SK-N-SH (cell line): ENCODE measurements around the gene VNN1. TPM values are rescaled to one million over a fixed set of nuclear protein-coding genes. Genes with fewer than 3 reads are reported as not detected.

Source experiments
- CTCF ChIA-PET: fragments of 300-600, 350-600 bp; formaldehyde crosslinking; extraction: SDS; loops from one replicate; lab custom pipeline; 2021; lab: Yijun Ruan, JAX
- POLR2A ChIA-PET: fragments of 350-600 bp; sonication (Branson Sonifier 250); formaldehyde crosslinking; extraction: SDS; loops from one replicate; lab custom pipeline; 2020; ENCODE audit warnings: antibody characterized with exemption, inconsistent platforms; lab: Yijun Ruan, JAX
- DNase-seq: peaks from one replicate; pipeline ENCODE4 v3.0.0; 2012
- H2AFZ ChIP-seq: fragments of 200-600 bp; sonication (generic); 2 replicates; pipeline ENCODE4 v1.8.1; 2016; ENCODE audit warnings: antibody characterized with exemption, mild to moderate bottlenecking, low read depth
- H3F3A ChIP-seq: fragments of 200-600 bp; sonication (generic); replicated peaks from 2 replicates; pipeline ENCODE3; 2016; ENCODE audit warnings: antibody characterized with exemption, mild to moderate bottlenecking; ENCODE audit not compliant: insufficient read depth
- H3K27ac ChIP-seq, 2 experiments: fragments of 200-500 bp in 1 of 2; fragments of 200-600 bp in 1 of 2; sonication (Bioruptor generic) in 1 of 2; sonication (generic), shearing (Covaris generic) in 1 of 2; 2 replicates each; pipeline versions ENCODE4 v1.5.1 to v1.6.1; 2014 to 2016; ENCODE audit warnings: low read depth in 2 of 2, inconsistent platforms in 1 of 2, low read length in 1 of 2, mild to moderate bottlenecking in 1 of 2, mixed read lengths in 1 of 2
- H3K27me3 ChIP-seq: fragments of 200-600 bp; sonication (generic), shearing (Covaris generic); 2 replicates; pipeline ENCODE4 v1.6.1; 2016; ENCODE audit warnings: mixed run types; ENCODE audit not compliant: insufficient read depth
- H3K36me3 ChIP-seq, 2 experiments: fragments of 200-500 bp in 1 of 2; fragments of 200-600 bp in 1 of 2; sonication (Bioruptor generic) in 1 of 2; sonication (generic) in 1 of 2; replicated peaks in 1 of 2; 2 replicates each; pipeline versions ENCODE3 to v1.5.1; 2014 to 2016; ENCODE audit warnings: low read length in 1 of 2, mild to moderate bottlenecking in 1 of 2; ENCODE audit not compliant: insufficient read depth in 2 of 2, control insufficient read depth in 1 of 2
- H3K4me1 ChIP-seq, 2 experiments: fragments of 200-500 bp in 1 of 2; fragments of 200-600 bp in 1 of 2; sonication (Bioruptor generic) in 1 of 2; sonication (generic), shearing (Covaris generic) in 1 of 2; 2 replicates each; pipeline versions ENCODE4 v1.5.1 to v1.6.1; 2014 to 2016; ENCODE audit warnings: low read depth in 1 of 2, low read length in 1 of 2, mixed run types in 1 of 2; ENCODE audit not compliant: insufficient read depth in 2 of 2, control insufficient read depth in 1 of 2
- H3K4me2 ChIP-seq: fragments of 200-600 bp; sonication (generic), shearing (Covaris generic); 2 replicates; pipeline ENCODE4 v1.6.1; 2017; ENCODE audit warnings: mixed run types
- H3K4me3 ChIP-seq, 2 experiments: fragments of 200-500 bp in 1 of 2; fragments of 200-600 bp in 1 of 2; sonication (Bioruptor generic) in 1 of 2; sonication (generic), shearing (Covaris generic) in 1 of 2; 2 replicates each; pipeline versions ENCODE4 v1.5.1 to v1.8.1; 2014 to 2016; ENCODE audit warnings: low read depth in 2 of 2, inconsistent platforms in 1 of 2, low read length in 1 of 2, mild to moderate bottlenecking in 1 of 2, mixed read lengths in 1 of 2, moderate library complexity in 1 of 2
- H3K79me2 ChIP-seq: fragments of 200-600 bp; sonication (generic); 2 replicates; pipeline ENCODE4 v1.8.1; 2017; ENCODE audit warnings: mild to moderate bottlenecking; ENCODE audit not compliant: insufficient read depth
- H3K9ac ChIP-seq: fragments of 200-600 bp; sonication (generic); 2 replicates; pipeline ENCODE4 v1.6.1; 2017; ENCODE audit warnings: mixed run types
- H3K9me2 ChIP-seq: fragments of 200-600 bp; sonication (generic); 2 replicates; pipeline ENCODE4 v1.6.1; 2017; ENCODE audit warnings: mixed run types
- H3K9me3 ChIP-seq: fragments of 200-600 bp; sonication (generic); 2 replicates; pipeline ENCODE4 v1.6.1; 2017; ENCODE audit warnings: mixed run types, mild to moderate bottlenecking, moderate library complexity
- H4K20me1 ChIP-seq: fragments of 200-600 bp; sonication (generic); 2 replicates; pipeline ENCODE4 v1.6.1; 2017; ENCODE audit warnings: mild to moderate bottlenecking, mixed run types; ENCODE audit not compliant: insufficient read depth
- CHD2 ChIP-seq: fragments of 150-350 bp; IDR thresholded peaks from 2 replicates; pipeline ENCODE4 v1.6.1; 2018; ENCODE audit warnings: low read length; ENCODE audit not compliant: partially characterized antibody
- CTCF ChIP-seq: fragments of 200-600 bp; sonication (generic); IDR thresholded peaks from 2 replicates; pipeline ENCODE4 v1.6.1; 2017; ENCODE audit warnings: antibody characterized with exemption, mild to moderate bottlenecking, moderate library complexity
- ELF1 ChIP-seq: IDR thresholded peaks from 2 replicates; pipeline ENCODE4 v1.4.0; 2012
- EP300 ChIP-seq, 2 experiments: IDR thresholded peaks; 2 replicates each; pipeline versions ENCODE4 v1.4.0 to v1.6.1; 2012; ENCODE audit warnings: borderline replicate concordance in 1 of 2, low read depth in 1 of 2, low read length in 1 of 2
- FOXM1 ChIP-seq: IDR thresholded peaks from 2 replicates; pipeline ENCODE4 v1.4.0; 2012; ENCODE audit warnings: low read depth, mild to moderate bottlenecking
- GABPA ChIP-seq: IDR thresholded peaks from 2 replicates; pipeline ENCODE4 v1.4.0; 2012; ENCODE audit warnings: low read depth, mild to moderate bottlenecking
- IRF3 ChIP-seq: fragments of 150-350 bp; IDR thresholded peaks from 2 replicates; pipeline ENCODE4 v1.6.1; 2016; ENCODE audit warnings: mild to moderate bottlenecking, low read depth, low read length
- JUND ChIP-seq: IDR thresholded peaks from 2 replicates; pipeline ENCODE4 v1.4.0; 2012
- MAX ChIP-seq: IDR thresholded peaks from 2 replicates; pipeline ENCODE4 v1.4.0; 2012; ENCODE audit warnings: low read depth
- MXI1 ChIP-seq: IDR thresholded peaks from 2 replicates; pipeline ENCODE4 v1.6.1; 2012; ENCODE audit warnings: mild to moderate bottlenecking, low read depth, low read length, improper control_type of control experiment
- NFIC ChIP-seq: IDR thresholded peaks from 2 replicates; pipeline ENCODE4 v1.4.0; 2012; ENCODE audit warnings: borderline replicate concordance
- NRF1 ChIP-seq: IDR thresholded peaks from 2 replicates; pipeline ENCODE4 v1.6.1; 2012; ENCODE audit warnings: low read depth, mild to moderate bottlenecking, low read length
- RCOR1 ChIP-seq: fragments of 150-350 bp; IDR thresholded peaks from 2 replicates; pipeline ENCODE4 v1.6.1; 2017; ENCODE audit warnings: antibody characterized with exemption, low read length
- RFX5 ChIP-seq: IDR thresholded peaks from 2 replicates; pipeline ENCODE4 v1.6.1; 2012; ENCODE audit warnings: mild to moderate bottlenecking, improper control_type of control experiment, low read length
- RXRA ChIP-seq: IDR thresholded peaks from 2 replicates; pipeline ENCODE4 v1.4.0; 2012; ENCODE audit warnings: low read depth, mild to moderate bottlenecking, borderline replicate concordance
- TAF1 ChIP-seq: IDR thresholded peaks from 2 replicates; pipeline ENCODE4 v1.6.1; 2012; ENCODE audit warnings: low read depth, mild to moderate bottlenecking, low read length, moderate library complexity, borderline replicate concordance
- TCF12 ChIP-seq: IDR thresholded peaks from 2 replicates; pipeline ENCODE4 v1.4.0; 2012
- YY1 ChIP-seq: IDR thresholded peaks from 2 replicates; pipeline ENCODE4 v1.4.0; 2012; ENCODE audit warnings: low read depth, mild to moderate bottlenecking
- WGBS: methylation state at CpG from one replicate; pipeline ENCODE4 v1.1.6; 2017; ENCODE audit warnings: low lambda C conversion rate; 5-methylcytosine and 5-hydroxymethylcytosine counted together
- polyA plus RNA-seq, 3 experiments: library from polyadenylated mRNA; depleted of rRNA; stranded (reverse); fragments of >200 nt; gene quantifications; 2 replicates each; pipeline ENCODE4 v1.2.3, GENCODE V29; 2012
- TF ChIP-seq, protein P1 (sequence below): IDR thresholded peaks from 2 replicates; pipeline ENCODE4 v1.4.0; 2012; ENCODE audit warnings: low read depth, borderline replicate concordance
- TF ChIP-seq, protein P2 (sequence below): IDR thresholded peaks from 2 replicates; pipeline ENCODE4 v1.6.1; 2012; ENCODE audit warnings: mild to moderate bottlenecking, low read depth, low read length, moderate library complexity

Gene VNN1
- polyA plus RNA-seq, 1 of the 3 experiments (the other 2 are of a cell fraction), result not detected

GRCh38 chr6:132725471-132725870 is 11.6 kb upstream of the VNN1 start (continued):
- TF ChIP-seq RFX5, result no peak

DNA sequence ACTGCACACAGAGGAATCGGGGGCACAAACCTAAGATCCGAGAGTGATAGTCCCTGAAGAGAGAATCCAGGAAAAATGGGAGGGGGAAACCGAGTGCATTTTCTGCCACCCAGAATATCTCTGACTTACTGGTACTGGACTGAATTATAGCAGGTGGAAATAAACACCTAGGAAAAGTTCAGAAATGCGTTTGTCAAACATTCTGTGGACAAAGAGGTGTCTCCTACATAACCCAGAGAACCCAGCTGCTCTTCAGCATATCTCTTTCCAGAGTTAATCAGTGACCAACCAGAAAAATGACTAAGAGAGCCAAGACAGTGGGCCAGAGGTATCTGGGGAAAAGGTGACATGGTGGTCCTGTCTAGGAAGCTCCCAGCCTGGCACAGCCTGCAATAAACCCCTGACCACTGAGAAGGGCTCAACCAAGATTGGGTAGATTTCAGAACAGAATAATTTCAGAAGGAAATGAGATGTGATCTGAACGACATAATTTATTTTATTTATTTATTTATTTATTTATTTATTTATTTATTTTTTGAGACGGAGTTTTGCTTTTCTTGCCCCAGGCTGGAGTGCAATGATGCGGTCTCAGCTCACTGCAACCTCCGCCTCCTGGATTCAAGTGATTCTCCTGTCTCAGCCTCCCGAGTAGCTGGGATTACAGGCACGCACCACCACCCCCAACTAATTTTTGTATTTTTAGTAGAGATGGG is 6.0 kb upstream of the VNN1 start:
- H3K4me1 ChIP-seq, result no peaks in the 10 kb centered on the region
- peaks cover 39% of the 10 kb centered on the region; the same call in 1 of the 2 replicates for H3K27me3 ChIP-seq
- no peak for DNase-seq
- TF ChIP-seq, protein P1, sequence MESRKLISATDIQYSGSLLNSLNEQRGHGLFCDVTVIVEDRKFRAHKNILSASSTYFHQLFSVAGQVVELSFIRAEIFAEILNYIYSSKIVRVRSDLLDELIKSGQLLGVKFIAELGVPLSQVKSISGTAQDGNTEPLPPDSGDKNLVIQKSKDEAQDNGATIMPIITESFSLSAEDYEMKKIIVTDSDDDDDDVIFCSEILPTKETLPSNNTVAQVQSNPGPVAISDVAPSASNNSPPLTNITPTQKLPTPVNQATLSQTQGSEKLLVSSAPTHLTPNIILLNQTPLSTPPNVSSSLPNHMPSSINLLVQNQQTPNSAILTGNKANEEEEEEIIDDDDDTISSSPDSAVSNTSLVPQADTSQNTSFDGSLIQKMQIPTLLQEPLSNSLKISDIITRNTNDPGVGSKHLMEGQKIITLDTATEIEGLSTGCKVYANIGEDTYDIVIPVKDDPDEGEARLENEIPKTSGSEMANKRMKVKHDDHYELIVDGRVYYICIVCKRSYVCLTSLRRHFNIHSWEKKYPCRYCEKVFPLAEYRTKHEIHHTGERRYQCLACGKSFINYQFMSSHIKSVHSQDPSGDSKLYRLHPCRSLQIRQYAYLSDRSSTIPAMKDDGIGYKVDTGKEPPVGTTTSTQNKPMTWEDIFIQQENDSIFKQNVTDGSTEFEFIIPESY, result no peak
- TF ChIP-seq TAF1 (no peak), EP300 (IDR thresholded peaks at IDR 0.05; ENCODE audit: borderline replicate concordance in 1 of 2, low read depth in 1 of 2, low read length in 1 of 2) (no peak), MAX (no peak), NFIC (no peak), FOXM1 (no peak), CTCF (no peak), CHD2 (no peak), RFX5 (no peak), ELF1 (no peak), IRF3 (no peak), MXI1 (no peak), GABPA (no peak), RCOR1 (no peak), YY1 (no peak), RXRA (no peak), NRF1 (no peak), JUND (no peak), TCF12 (no peak)
- TF ChIP-seq, protein P2, sequence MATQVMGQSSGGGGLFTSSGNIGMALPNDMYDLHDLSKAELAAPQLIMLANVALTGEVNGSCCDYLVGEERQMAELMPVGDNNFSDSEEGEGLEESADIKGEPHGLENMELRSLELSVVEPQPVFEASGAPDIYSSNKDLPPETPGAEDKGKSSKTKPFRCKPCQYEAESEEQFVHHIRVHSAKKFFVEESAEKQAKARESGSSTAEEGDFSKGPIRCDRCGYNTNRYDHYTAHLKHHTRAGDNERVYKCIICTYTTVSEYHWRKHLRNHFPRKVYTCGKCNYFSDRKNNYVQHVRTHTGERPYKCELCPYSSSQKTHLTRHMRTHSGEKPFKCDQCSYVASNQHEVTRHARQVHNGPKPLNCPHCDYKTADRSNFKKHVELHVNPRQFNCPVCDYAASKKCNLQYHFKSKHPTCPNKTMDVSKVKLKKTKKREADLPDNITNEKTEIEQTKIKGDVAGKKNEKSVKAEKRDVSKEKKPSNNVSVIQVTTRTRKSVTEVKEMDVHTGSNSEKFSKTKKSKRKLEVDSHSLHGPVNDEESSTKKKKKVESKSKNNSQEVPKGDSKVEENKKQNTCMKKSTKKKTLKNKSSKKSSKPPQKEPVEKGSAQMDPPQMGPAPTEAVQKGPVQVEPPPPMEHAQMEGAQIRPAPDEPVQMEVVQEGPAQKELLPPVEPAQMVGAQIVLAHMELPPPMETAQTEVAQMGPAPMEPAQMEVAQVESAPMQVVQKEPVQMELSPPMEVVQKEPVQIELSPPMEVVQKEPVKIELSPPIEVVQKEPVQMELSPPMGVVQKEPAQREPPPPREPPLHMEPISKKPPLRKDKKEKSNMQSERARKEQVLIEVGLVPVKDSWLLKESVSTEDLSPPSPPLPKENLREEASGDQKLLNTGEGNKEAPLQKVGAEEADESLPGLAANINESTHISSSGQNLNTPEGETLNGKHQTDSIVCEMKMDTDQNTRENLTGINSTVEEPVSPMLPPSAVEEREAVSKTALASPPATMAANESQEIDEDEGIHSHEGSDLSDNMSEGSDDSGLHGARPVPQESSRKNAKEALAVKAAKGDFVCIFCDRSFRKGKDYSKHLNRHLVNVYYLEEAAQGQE, result no peak
- H3K9me2 ChIP-seq, result no peaks in the 10 kb centered on the region
- H3K9ac ChIP-seq, result no peak overlapping the region
- no peaks in the 10 kb centered on the region for H3K9me3 ChIP-seq
- H3K4me2 ChIP-seq, result no peak overlapping the region
- 6% methylated on average over 10 of the region's 10 CpGs for WGBS
- H2AFZ ChIP-seq, result no peak overlapping the region
- H3K36me3 ChIP-seq, result no peaks in the 10 kb centered on the region
- POLR2A ChIA-PET, result no interaction called here
- H4K20me1 ChIP-seq, result no peaks in the 10 kb centered on the region
- H3K4me3 ChIP-seq, result no peak overlapping the region
- CTCF ChIA-PET, result no interaction called here
- H3K27ac ChIP-seq, result no peak overlapping the region
- no peaks in the 10 kb centered on the region for H3K79me2 ChIP-seq
- no peaks in the 10 kb centered on the region for H3F3A ChIP-seq
